Heart left ventricle (tissue), 16 donors: ENCODE results near the gene KRT10. TPM values are rescaled to one million over a fixed set of nuclear protein-coding genes. Genes with fewer than 3 reads are reported as not detected.

Experiments
- ATAC-seq, 4 donors: fragments of 200-7000 bp; cut with Tn5 transposase; one replicate each; pipeline ENCODE4 v1.9.1; 2020 to 2022; ENCODE audit warnings: moderate library complexity in 4 of 4, mild to moderate bottlenecking in 3 of 4, moderate number of reproducible peaks in 1 of 4
- DNase-seq, 5 donors: peaks; one replicate each; pipeline ENCODE4 v3.0.0-alpha.2; 2020
- H3K27ac ChIP-seq, 12 donors: fragments of 200-600 bp; sonication (generic) in 4 of 12; one replicate each; pipeline versions ENCODE4 v1.5.0 to v1.8.0; 2016 to 2022; ENCODE audit warnings: mild to moderate bottlenecking in 2 of 12
- H3K27me3 ChIP-seq, 9 donors: fragments of 200-600 bp; sonication (generic) in 2 of 9; one replicate each; pipeline versions ENCODE4 v1.5.1 to v1.8.0; 2016 to 2022; ENCODE audit warnings: mild to moderate bottlenecking in 3 of 9
- H3K36me3 ChIP-seq, 9 donors: fragments of 200-600 bp; sonication (generic) in 2 of 9; one replicate each; pipeline versions ENCODE4 v1.5.0 to v1.8.0; 2018 to 2022; ENCODE audit warnings: mild to moderate bottlenecking in 2 of 9
- H3K4me1 ChIP-seq, 12 donors: fragments of 200-600 bp; sonication (generic) in 4 of 12; one replicate each; pipeline versions ENCODE4 v1.5.0 to v1.8.0; 2016 to 2022; ENCODE audit warnings: mild to moderate bottlenecking in 3 of 12
- H3K4me3 ChIP-seq, 12 donors: fragments of 200-600 bp; sonication (generic) in 4 of 12; one replicate each; pipeline versions ENCODE4 v1.5.0 to v1.8.0; 2017 to 2022; ENCODE audit warnings: mild to moderate bottlenecking in 9 of 12, moderate library complexity in 4 of 12
- H3K9me3 ChIP-seq, 12 donors: fragments of 200-600 bp; sonication (generic) in 4 of 12; one replicate each; pipeline versions ENCODE4 v1.5.0 to v1.8.0; 2016 to 2022; ENCODE audit warnings: mild to moderate bottlenecking in 1 of 12
- POLR2A ChIP-seq, 2 donors: fragments of 450-650 bp; IDR thresholded peaks; one replicate each; pipeline ENCODE4 v1.6.1; 2017; ENCODE audit warnings: antibody characterized with exemption in 2 of 2, mild to moderate bottlenecking in 2 of 2, moderate library complexity in 2 of 2
- WGBS, 4 donors: extraction: QIAGEN DNeasy Blood & Tissue Kit in 2 of 4; methylation state at CpG; one replicate each; pipeline versions ENCODE4 v1.1.5 to v1.1.7; 2013 to 2018; 5-methylcytosine and 5-hydroxymethylcytosine counted together
- intact Hi-C, 10 donors: fragments of 100-400 bp; cut with DNase I; formaldehyde crosslinking; loops; one replicate each; pipeline versions ENCODE4 v1.11.1 to v1.14.2; 2022
- polyA plus RNA-seq, 2 donors: library from polyadenylated mRNA; stranded (reverse); fragments of 200-250 nt; gene quantifications; one replicate each; pipeline ENCODE4 v1.2.3, GENCODE V29; 2013
- total RNA-seq, 9 donors: library from RNA; depleted of rRNA in 2 of 9; stranded (reverse); fragments of >200 nt in 2 of 9; fragmentation: NEBNext Ultra II Directional in 3 of 9; extraction: Animal tissue kit (Norgen Biotek cat#: 25700) in 3 of 9; gene quantifications; one replicate each; pipeline versions ENCODE4 v1.1.0 to v1.2.4, GENCODE V29; 2016 to 2023
- TF ChIP-seq, protein P1 (sequence below), 12 donors: fragments of 200-600 bp; sonication (generic) in 4 of 12; IDR thresholded peaks; one replicate each; pipeline versions ENCODE4 v1.5.0 to v1.8.0; 2018 to 2022; ENCODE audit warnings: antibody characterized with exemption in 12 of 12, mild to moderate bottlenecking in 5 of 12
- donor health status: ischemic (EF 13 %, LVEDD 7.1; RV severe dilation, severe dysfunction).
- donor health status: healthy with polysubstance abuse.
- donor health status: DM: no; HTN: yes; CAD: no.
- donor health status: DM: no; HTN: no; CAD: no.
- donor health status: ischemic (EF 25% LVEDD 6.9; RV normal size, moderate dysfunction).
- donor health status: ischemic (EF 25% LVEDD 5.7; RV mildly dilated, moderate dysfunction).
- donor health status: healthy.
- donor health status: DM: yes; HTN: yes; CAD: no.
- donor health status: ischemic (EF 35%, LVEDD 5.7; RV mildly dilated, moderate dysfunction).
- donor health status: nonischemic (EF 11% LVEDD 7.7; RV severe dilation, severe dysfunction).
- donor health status: DM: yes; HTN: yes; CAD: no.
- donor health status: PGD.
- donor health status: ischemic (EF 29% LVEDD 5.4; RV normal size, mild dysfunction).
- donor health status: nonischemic (EF 23%, LVEDD 6.1; RV moderate dilation, normal function).

The KRT10 gene
- total and polyA plus RNA-seq, 11 donors, result 17.6 to 81.9 (median 50.1) TPM

DNA sequence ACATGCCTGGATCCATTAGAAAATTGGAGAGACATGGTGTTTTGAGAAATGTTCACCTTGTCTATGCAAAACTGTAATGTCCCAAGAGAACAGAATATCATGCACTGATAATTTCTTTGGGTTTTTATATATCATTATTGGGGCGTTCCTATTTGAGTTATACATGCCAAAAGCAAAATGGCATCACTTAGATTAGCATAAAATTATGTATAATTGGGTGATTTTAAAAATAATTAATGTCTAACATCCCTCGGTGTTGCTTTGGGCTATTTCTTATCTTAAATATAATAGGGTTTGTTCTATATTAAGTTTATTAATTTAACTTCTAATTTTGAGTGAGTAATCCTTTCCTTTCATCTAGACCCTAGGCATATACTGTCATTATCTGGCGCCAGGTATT lies 22.6 kb downstream of the KRT10 start, which contains the start of gene KRT28:
Gene KRT28 (minus strand): TSS at position 101 of the 400 bp plus-strand sequence. CDS start 66 bp downstream, at position 35.
- no peak within 1 kb of the TSS for H3K27ac ChIP-seq
- intact Hi-C loops, result loop anchor here in 9 of 10 donors (5.0 to 10.0 kb wide), 10 partner anchors 55 to 867 kb away; partner anchors contain the start of gene SMARCE1 (in 1 of the 9)
- no peaks in the 10 kb centered on the region for H3K36me3 ChIP-seq
- DNase-seq (no peak), ATAC-seq (no peak)
- H3K9me3 ChIP-seq, result no peaks in the 10 kb centered on the region
- H3K4me3 ChIP-seq, result no peak within 1 kb of the TSS
- TF ChIP-seq, protein P1, sequence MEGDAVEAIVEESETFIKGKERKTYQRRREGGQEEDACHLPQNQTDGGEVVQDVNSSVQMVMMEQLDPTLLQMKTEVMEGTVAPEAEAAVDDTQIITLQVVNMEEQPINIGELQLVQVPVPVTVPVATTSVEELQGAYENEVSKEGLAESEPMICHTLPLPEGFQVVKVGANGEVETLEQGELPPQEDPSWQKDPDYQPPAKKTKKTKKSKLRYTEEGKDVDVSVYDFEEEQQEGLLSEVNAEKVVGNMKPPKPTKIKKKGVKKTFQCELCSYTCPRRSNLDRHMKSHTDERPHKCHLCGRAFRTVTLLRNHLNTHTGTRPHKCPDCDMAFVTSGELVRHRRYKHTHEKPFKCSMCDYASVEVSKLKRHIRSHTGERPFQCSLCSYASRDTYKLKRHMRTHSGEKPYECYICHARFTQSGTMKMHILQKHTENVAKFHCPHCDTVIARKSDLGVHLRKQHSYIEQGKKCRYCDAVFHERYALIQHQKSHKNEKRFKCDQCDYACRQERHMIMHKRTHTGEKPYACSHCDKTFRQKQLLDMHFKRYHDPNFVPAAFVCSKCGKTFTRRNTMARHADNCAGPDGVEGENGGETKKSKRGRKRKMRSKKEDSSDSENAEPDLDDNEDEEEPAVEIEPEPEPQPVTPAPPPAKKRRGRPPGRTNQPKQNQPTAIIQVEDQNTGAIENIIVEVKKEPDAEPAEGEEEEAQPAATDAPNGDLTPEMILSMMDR (IDR thresholded peaks at IDR 0.05), result no peak
- no peak for TF ChIP-seq POLR2A (IDR thresholded peaks at IDR 0.05)
- 77 to 83% (median 78%) methylated on average over 3 of the region's 3 CpGs for WGBS, 4 donors
- peaks cover 0 to 4% (median 0%) of the 10 kb centered on the region in 12 donors for H3K4me1 ChIP-seq
- H3K27me3 ChIP-seq, result peaks cover 0 to 41% (median 19%) of the 10 kb centered on the region in 9 donors

GRCh38 chr17:40796846-40797245 lies 25.6 kb downstream of the KRT10 start:
- H3K4me3 ChIP-seq, result no peak overlapping the region
- no peak overlapping the region for H3K27ac ChIP-seq
- 71 to 73% (median 72%) methylated on average over 27 of the region's 27 CpGs for WGBS, 4 donors
- peaks cover 0 to 41% (median 19%) of the 10 kb centered on the region in 9 donors for H3K27me3 ChIP-seq
- no peak for DNase-seq
- intact Hi-C loops, result loop anchor here in 2 of 10 donors (5.0 to 10.0 kb wide), 2 partner anchors 152 to 180 kb away; partner anchors contain the start of gene SMARCE1 (in 1 of the 2)
- H3K36me3 ChIP-seq, result no peaks in the 10 kb centered on the region
- TF ChIP-seq, protein P1 (IDR thresholded peaks at IDR 0.05), result no peak
- TF ChIP-seq POLR2A (IDR thresholded peaks at IDR 0.05), result no peak
- no peaks in the 10 kb centered on the region for H3K9me3 ChIP-seq
- peaks cover 0 to 2% (median 0%) of the 10 kb centered on the region in 12 donors for H3K4me1 ChIP-seq
- ATAC-seq, result no peak

GRCh38 chr17:40795019-40795667 lies 27.3 kb downstream of the KRT10 start:
- H3K4me3 ChIP-seq, result no peak overlapping the region
- H3K4me1 ChIP-seq, result peaks cover 0 to 10% (median 0%) of the 10 kb centered on the region in 12 donors
- no peak for ATAC-seq
- 78 to 83% (median 79%) methylated on average over 10 of the region's 10 CpGs for WGBS, 4 donors
- no peaks in the 10 kb centered on the region for H3K9me3 ChIP-seq
- H3K36me3 ChIP-seq, result no peaks in the 10 kb centered on the region
- H3K27me3 ChIP-seq, result peaks cover 0 to 38% (median 17%) of the 10 kb centered on the region in 9 donors
- TF ChIP-seq, protein P1 (IDR thresholded peaks at IDR 0.05), result no peak
- no peak for TF ChIP-seq POLR2A (IDR thresholded peaks at IDR 0.05)
- no peak for DNase-seq
- H3K27ac ChIP-seq, result no peak overlapping the region
- intact Hi-C loops, result loop anchor here in 2 of 10 donors (5.0 to 10.0 kb wide), 2 partner anchors 150 to 178 kb away; partner anchors contain the start of gene SMARCE1 (in 1 of the 2)

DNA sequence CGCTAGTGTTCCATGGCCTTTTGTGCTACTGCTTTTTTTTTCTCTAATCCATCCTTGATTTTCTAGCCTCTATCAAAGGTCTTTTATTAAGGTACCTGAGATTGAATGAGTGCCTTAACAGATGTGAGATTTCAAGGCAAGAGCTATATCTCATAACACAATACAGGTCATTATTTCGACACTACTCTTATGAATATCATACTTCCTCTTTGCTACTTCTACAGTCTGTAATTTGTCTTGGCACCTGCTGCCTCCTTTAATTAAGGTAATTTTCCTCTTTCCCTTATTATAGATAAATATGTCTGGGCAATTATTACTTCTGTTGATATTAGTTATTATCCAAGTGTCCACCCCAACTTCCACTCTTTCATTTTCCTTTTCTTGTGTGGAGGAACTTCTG lies 27.9 kb downstream of the KRT10 start:
- no peaks in the 10 kb centered on the region for H3K36me3 ChIP-seq

More for the DNA sequence above, 27.9 kb downstream of the KRT10 start:
- Histone ChIP-seq H3K27me3 (peaks cover 0 to 31% (median 17%) of the 10 kb centered on the region in 9 donors), H3K4me1 (peaks cover 0 to 10% (median 0%) of the 10 kb centered on the region in 12 donors), H3K4me3 (no peak overlapping the region), H3K27ac (no peak overlapping the region), H3K9me3 (no peaks in the 10 kb centered on the region)
- 82 to 89% (median 83%) methylated on average over 2 of the region's 2 CpGs for WGBS, 4 donors
- no peak for DNase-seq
- TF ChIP-seq, protein P1 (IDR thresholded peaks at IDR 0.05), result no peak
- TF ChIP-seq POLR2A (IDR thresholded peaks at IDR 0.05), result no peak
- intact Hi-C loops, result loop anchor here in 8 of 10 donors (5.0 to 10.0 kb wide), 4 partner anchors 150 to 413 kb away; partner anchors contain the start of gene SMARCE1 (in 1 of the 8)
- ATAC-seq, result no peak
